Tibial nerve (tissue), 4 donors: ENCODE results near the gene RIPOR3.

Experiments
- EP300 ChIP-seq, 2 donors: sonication (generic); formaldehyde crosslinking; IDR thresholded peaks; one replicate each; pipeline ENCODE4 v1.6.1; 2017; ENCODE audit warnings: antibody characterized with exemption in 2 of 2, mild to moderate bottlenecking in 1 of 2
- POLR2A ChIP-seq, 2 donors: fragments of 450-650 bp; IDR thresholded peaks; one replicate each; pipeline ENCODE4 v1.6.1; 2017; ENCODE audit warnings: antibody characterized with exemption in 2 of 2, mild to moderate bottlenecking in 2 of 2, moderate library complexity in 2 of 2
- TF ChIP-seq, protein P1 (sequence below), 5 experiments: fragments of 200-600 bp in 3 of 5; fragments of 450-650 bp in 2 of 5; sonication (generic) in 3 of 5; IDR thresholded peaks; one replicate each; pipeline ENCODE4 v1.5.1; 2016 to 2019; ENCODE audit warnings: antibody characterized with exemption in 5 of 5, mild to moderate bottlenecking in 3 of 5, moderate library complexity in 2 of 5

DNA sequence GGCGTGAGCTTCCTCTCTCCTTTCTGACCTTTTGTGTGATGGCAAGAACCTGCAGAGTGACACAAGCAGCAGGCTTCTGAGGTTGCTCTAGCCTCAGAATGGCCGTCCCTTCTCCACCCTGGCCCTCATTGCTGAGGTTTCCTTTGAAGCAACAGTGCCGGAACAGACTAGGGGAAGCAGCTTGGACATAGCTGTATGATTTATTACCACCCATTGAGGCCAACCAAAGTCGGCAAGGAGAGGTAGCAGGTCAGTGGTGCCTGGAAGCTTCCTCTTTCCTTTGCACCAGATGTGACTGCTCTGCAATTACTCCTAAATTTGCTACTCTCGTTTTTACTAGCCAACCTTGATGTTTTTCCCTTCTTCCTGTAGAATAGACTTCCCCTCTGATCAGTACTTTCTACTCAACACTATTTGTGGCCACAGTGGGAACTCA lies 149.7 kb downstream of the RIPOR3 start:
- TF ChIP-seq, protein P1, sequence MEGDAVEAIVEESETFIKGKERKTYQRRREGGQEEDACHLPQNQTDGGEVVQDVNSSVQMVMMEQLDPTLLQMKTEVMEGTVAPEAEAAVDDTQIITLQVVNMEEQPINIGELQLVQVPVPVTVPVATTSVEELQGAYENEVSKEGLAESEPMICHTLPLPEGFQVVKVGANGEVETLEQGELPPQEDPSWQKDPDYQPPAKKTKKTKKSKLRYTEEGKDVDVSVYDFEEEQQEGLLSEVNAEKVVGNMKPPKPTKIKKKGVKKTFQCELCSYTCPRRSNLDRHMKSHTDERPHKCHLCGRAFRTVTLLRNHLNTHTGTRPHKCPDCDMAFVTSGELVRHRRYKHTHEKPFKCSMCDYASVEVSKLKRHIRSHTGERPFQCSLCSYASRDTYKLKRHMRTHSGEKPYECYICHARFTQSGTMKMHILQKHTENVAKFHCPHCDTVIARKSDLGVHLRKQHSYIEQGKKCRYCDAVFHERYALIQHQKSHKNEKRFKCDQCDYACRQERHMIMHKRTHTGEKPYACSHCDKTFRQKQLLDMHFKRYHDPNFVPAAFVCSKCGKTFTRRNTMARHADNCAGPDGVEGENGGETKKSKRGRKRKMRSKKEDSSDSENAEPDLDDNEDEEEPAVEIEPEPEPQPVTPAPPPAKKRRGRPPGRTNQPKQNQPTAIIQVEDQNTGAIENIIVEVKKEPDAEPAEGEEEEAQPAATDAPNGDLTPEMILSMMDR (IDR thresholded peaks at IDR 0.05) = no peak
- no peak for TF ChIP-seq POLR2A (IDR thresholded peaks at IDR 0.05)
- TF ChIP-seq EP300 (IDR thresholded peaks at IDR 0.05) = no peak
